ENCODE results near the gene TMED7.

The TMED7 gene

DNA sequence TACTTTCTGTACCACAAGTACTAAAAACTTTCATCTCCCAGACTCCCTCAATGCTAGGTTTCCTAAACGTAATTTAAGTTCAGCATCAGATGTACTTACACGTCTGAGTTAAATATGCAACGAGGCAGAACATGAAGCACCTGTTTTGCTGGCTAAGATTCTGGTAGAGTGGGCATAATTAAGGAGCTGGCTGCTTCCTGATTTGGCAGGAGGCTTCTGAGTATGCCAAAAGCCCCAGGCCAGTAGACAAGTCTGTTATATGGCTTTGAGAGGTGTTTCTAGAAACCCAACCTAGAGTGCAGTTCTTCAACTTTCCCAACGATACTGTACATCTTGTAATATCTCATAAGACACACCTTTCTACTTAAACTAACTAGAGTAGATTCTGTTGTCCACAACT, 37.2 kb downstream of the TMED7 start:
- Histone ChIP-seq H3K9ac (ENCODE audit: low read length) (no peak overlapping the region), H3K27me3 (ENCODE audit: insufficient read depth, low read length) (no peaks in the 10 kb centered on the region), H3K9me3 (ENCODE audit: low read length) (no peaks in the 10 kb centered on the region), H3K27ac (ENCODE audit: low read depth, low read length, poor library complexity, severe bottlenecking) (no peak overlapping the region), H4K20me1 (ENCODE audit: insufficient read depth, low read length) (no peaks in the 10 kb centered on the region), H3K4me3 (ENCODE audit: low read depth, low read length, poor library complexity, severe bottlenecking) (no peak overlapping the region), H3K4me1 (ENCODE audit: insufficient read depth, low read length, severe bottlenecking) (no peaks in the 10 kb centered on the region), H3F3A (ENCODE audit: insufficient read depth, low read length) (no peaks in the 10 kb centered on the region), H3K9me2 (ENCODE audit: low read depth, low read length) (no peaks in the 10 kb centered on the region), H3K79me2 (ENCODE audit: insufficient read depth, low read length) (no peaks in the 10 kb centered on the region), H2AFZ (ENCODE audit: low read length) (no peak overlapping the region), H3K36me3 (ENCODE audit: insufficient read depth, low read length) (no peaks in the 10 kb centered on the region), H3K4me2 (ENCODE audit: low read length) (no peak overlapping the region)
- TF ChIP-seq, protein P1, sequence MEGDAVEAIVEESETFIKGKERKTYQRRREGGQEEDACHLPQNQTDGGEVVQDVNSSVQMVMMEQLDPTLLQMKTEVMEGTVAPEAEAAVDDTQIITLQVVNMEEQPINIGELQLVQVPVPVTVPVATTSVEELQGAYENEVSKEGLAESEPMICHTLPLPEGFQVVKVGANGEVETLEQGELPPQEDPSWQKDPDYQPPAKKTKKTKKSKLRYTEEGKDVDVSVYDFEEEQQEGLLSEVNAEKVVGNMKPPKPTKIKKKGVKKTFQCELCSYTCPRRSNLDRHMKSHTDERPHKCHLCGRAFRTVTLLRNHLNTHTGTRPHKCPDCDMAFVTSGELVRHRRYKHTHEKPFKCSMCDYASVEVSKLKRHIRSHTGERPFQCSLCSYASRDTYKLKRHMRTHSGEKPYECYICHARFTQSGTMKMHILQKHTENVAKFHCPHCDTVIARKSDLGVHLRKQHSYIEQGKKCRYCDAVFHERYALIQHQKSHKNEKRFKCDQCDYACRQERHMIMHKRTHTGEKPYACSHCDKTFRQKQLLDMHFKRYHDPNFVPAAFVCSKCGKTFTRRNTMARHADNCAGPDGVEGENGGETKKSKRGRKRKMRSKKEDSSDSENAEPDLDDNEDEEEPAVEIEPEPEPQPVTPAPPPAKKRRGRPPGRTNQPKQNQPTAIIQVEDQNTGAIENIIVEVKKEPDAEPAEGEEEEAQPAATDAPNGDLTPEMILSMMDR (IDR thresholded peaks at IDR 0.05; ENCODE audit: low read length) = no peak
- TF ChIP-seq EZH2 (IDR thresholded peaks at IDR 0.05; ENCODE audit: borderline replicate concordance, low read length) = no peak

DNA sequence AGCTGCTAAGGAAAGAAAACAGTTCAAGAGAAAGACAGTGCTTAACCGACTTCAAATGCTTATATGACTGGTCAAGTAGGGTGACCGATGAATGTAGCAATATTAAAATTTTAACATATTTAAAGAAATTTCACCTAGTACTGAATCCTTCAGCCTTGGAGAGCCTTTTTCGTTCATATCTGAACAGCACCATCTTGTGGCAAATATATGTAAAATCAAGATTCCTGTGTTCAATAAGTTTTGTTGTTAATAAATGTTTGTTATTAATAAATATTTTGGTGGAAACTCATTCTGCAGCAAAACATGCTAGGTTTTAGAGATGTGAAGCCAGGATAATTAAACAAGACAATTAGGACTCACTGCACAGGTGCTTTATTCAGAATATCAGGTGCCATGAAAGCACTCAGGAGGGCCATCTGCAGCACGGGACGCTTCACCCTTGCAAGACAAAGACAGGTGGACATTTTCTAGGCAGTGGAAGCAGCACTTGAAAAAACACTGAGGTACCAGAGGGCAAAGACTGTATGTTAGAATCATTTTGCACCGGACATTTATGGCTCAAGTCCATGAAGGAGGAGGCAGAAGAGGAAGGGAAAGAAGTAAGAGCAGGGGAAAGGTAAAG, 39.2 kb downstream of the TMED7 start:
- Histone ChIP-seq H3K27ac (ENCODE audit: low read depth, low read length, poor library complexity, severe bottlenecking) (no peak overlapping the region), H3K36me3 (ENCODE audit: insufficient read depth, low read length) (no peaks in the 10 kb centered on the region), H3K27me3 (ENCODE audit: insufficient read depth, low read length) (no peaks in the 10 kb centered on the region), H4K20me1 (ENCODE audit: insufficient read depth, low read length) (no peaks in the 10 kb centered on the region), H3K4me1 (ENCODE audit: insufficient read depth, low read length, severe bottlenecking) (no peaks in the 10 kb centered on the region), H3K4me2 (ENCODE audit: low read length) (no peak overlapping the region), H3K9ac (ENCODE audit: low read length) (no peak overlapping the region), H3F3A (ENCODE audit: insufficient read depth, low read length) (no peaks in the 10 kb centered on the region), H3K79me2 (ENCODE audit: insufficient read depth, low read length) (no peaks in the 10 kb centered on the region), H3K9me2 (ENCODE audit: low read depth, low read length) (no peaks in the 10 kb centered on the region), H3K4me3 (ENCODE audit: low read depth, low read length, poor library complexity, severe bottlenecking) (no peak overlapping the region), H2AFZ (ENCODE audit: low read length) (no peak overlapping the region), H3K9me3 (ENCODE audit: low read length) (no peaks in the 10 kb centered on the region)
- TF ChIP-seq EZH2 (IDR thresholded peaks at IDR 0.05; ENCODE audit: borderline replicate concordance, low read length) = no peak
- TF ChIP-seq, protein P1 (IDR thresholded peaks at IDR 0.05; ENCODE audit: low read length) = peak; percentile 63

DNA sequence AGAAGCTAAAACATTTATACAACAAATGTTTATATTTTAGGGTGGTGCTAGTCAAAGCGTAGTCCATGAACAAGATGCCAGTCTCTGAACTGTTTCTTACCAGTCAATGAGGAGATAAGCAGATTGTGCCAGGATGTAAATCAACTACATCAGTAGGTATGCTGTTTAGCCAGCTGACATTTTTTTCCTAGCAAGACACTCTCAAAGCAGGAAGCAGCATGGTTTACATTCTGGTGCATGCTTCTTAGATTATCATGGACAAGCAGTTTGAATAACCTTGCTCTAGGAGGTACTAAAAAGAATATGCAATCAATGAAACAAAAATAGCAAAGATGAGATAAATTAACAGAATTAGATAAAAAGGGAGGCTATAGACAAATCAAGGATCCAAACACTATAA, 40.6 kb downstream of the TMED7 start:
- Histone ChIP-seq H3K9ac (ENCODE audit: low read length) (no peak overlapping the region), H3K27ac (ENCODE audit: low read depth, low read length, poor library complexity, severe bottlenecking) (no peak overlapping the region), H3K4me3 (ENCODE audit: low read depth, low read length, poor library complexity, severe bottlenecking) (no peak overlapping the region), H3F3A (ENCODE audit: insufficient read depth, low read length) (no peaks in the 10 kb centered on the region), H3K4me2 (ENCODE audit: low read length) (no peak overlapping the region), H3K9me2 (ENCODE audit: low read depth, low read length) (no peaks in the 10 kb centered on the region), H3K36me3 (ENCODE audit: insufficient read depth, low read length) (no peaks in the 10 kb centered on the region), H3K79me2 (ENCODE audit: insufficient read depth, low read length) (no peaks in the 10 kb centered on the region), H3K27me3 (ENCODE audit: insufficient read depth, low read length) (no peaks in the 10 kb centered on the region), H3K9me3 (ENCODE audit: low read length) (no peaks in the 10 kb centered on the region), H4K20me1 (ENCODE audit: insufficient read depth, low read length) (no peaks in the 10 kb centered on the region), H3K4me1 (ENCODE audit: insufficient read depth, low read length, severe bottlenecking) (no peaks in the 10 kb centered on the region), H2AFZ (ENCODE audit: low read length) (no peak overlapping the region)
- TF ChIP-seq EZH2 (IDR thresholded peaks at IDR 0.05; ENCODE audit: borderline replicate concordance, low read length) = no peak
- TF ChIP-seq, protein P1 (IDR thresholded peaks at IDR 0.05; ENCODE audit: low read length) = no peak
